OCI-LY7 (cell line): ENCODE results near the gene DHRS9. TPM values are rescaled to one million over a fixed set of nuclear protein-coding genes. Genes with fewer than 3 reads are reported as not detected.

ENCODE experiments used
- BruUV-seq: library from RNA; stranded (reverse); fragments of 400-500 nt; replicated peaks from 2 replicates; lab custom pipeline; 2021; lab: Mats Ljungman, UMichigan
- CTCF ChIA-PET: fragments of 300-600 bp; sonication (Branson Sonifier 250); formaldehyde crosslinking; loops from one replicate; lab custom pipeline; 2022; ENCODE audit warnings: antibody characterized with exemption; ENCODE audit not compliant: unreplicated experiment; lab: Charles Lee
- POLR2A ChIA-PET: fragments of 300-600 bp; sonication (Branson Sonifier 250); formaldehyde crosslinking; loops from one replicate; lab custom pipeline; 2022; ENCODE audit warnings: antibody characterized with exemption; lab: Charles Lee
- DNase-seq: peaks from one replicate; pipeline ENCODE4 v3.0.0-alpha.2; 2015; ENCODE audit warnings: low spot score
- H2AFZ ChIP-seq: fragments of 200-600 bp; sonication (generic), shearing (Covaris generic); 2 replicates; pipeline ENCODE4 v1.6.1; 2014; ENCODE audit warnings: mild to moderate bottlenecking, antibody characterized with exemption, low read length, moderate library complexity
- H3K27ac ChIP-seq: fragments of 200-600 bp; sonication (generic); 2 replicates; pipeline ENCODE4 v1.5.1; 2014; ENCODE audit warnings: mixed run types, low read depth, mild to moderate bottlenecking, moderate library complexity, low read length, inconsistent platforms; ENCODE audit not compliant: poor library complexity, severe bottlenecking
- H3K36me3 ChIP-seq: fragments of 200-600 bp; sonication (generic); 2 replicates; pipeline ENCODE4 v1.6.1; 2014; ENCODE audit warnings: mild to moderate bottlenecking, antibody characterized with exemption, low read length, moderate library complexity, mixed read lengths; ENCODE audit not compliant: insufficient read depth
- H3K4me1 ChIP-seq: fragments of 200-600 bp; sonication (generic); 2 replicates; pipeline ENCODE4 v1.5.1; 2014; ENCODE audit warnings: mild to moderate bottlenecking, low read length; ENCODE audit not compliant: insufficient read depth, poor library complexity, severe bottlenecking
- H3K4me2 ChIP-seq: fragments of 200-600 bp; sonication (generic); 2 replicates; pipeline ENCODE4 v1.6.1; 2014; ENCODE audit warnings: mild to moderate bottlenecking, low read length
- H3K4me3 ChIP-seq: fragments of 200-600 bp; sonication (generic); 2 replicates; pipeline ENCODE4 v1.5.1; 2014; ENCODE audit warnings: mild to moderate bottlenecking, low read depth, low read length; ENCODE audit not compliant: poor library complexity, severe bottlenecking
- H3K79me2 ChIP-seq: fragments of 200-600 bp; sonication (generic); 2 replicates; pipeline ENCODE4 v1.6.1; 2016; ENCODE audit warnings: low read depth, mild to moderate bottlenecking, low read length, moderate library complexity, mixed read lengths; ENCODE audit not compliant: insufficient read depth
- H3K9me2 ChIP-seq: fragments of 200-600 bp; sonication (generic); 2 replicates; pipeline ENCODE4 v1.6.1; 2016; ENCODE audit warnings: mild to moderate bottlenecking, low read length, mixed read lengths; ENCODE audit not compliant: insufficient read depth
- H3K9me3 ChIP-seq: fragments of 200-600 bp; sonication (generic); 2 replicates; pipeline ENCODE4 v1.6.1; 2014; ENCODE audit warnings: mild to moderate bottlenecking, mixed run types, low read length, mixed read lengths
- H4K20me1 ChIP-seq: fragments of 200-600 bp; sonication (generic); 2 replicates; pipeline ENCODE4 v1.6.1; 2014; ENCODE audit warnings: mild to moderate bottlenecking, antibody characterized with exemption, low read length, moderate library complexity, mixed read lengths; ENCODE audit not compliant: insufficient read depth
- EZH2phosphoT487 ChIP-seq: fragments of 200-600 bp; sonication (generic); IDR thresholded peaks from 2 replicates; pipeline ENCODE4 v1.6.1; 2018; ENCODE audit warnings: low read depth, borderline replicate concordance, mild to moderate bottlenecking, mixed run types, antibody characterized with exemption, low read length, moderate library complexity, mixed read lengths
- intact Hi-C: fragments of 100-400 bp; cut with micrococcal nuclease; formaldehyde crosslinking; loops from one replicate; pipeline ENCODE4 v1.10.0; 2022; ENCODE audit not compliant: unreplicated experiment
- total RNA-seq, 2 experiments: library from RNA; depleted of rRNA in 1 of 2; stranded (reverse); fragments of >200 nt in 1 of 2; shearing (Covaris generic) in 1 of 2; gene quantifications; 2 replicates each; pipeline ENCODE4 v1.2.3, GENCODE V29; 2014 to 2022
- TF ChIP-seq, protein P1 (sequence below): fragments of 200-600 bp; sonication (generic); conservative IDR thresholded peaks from 2 replicates; pipeline ENCODE4 v1.5.1; 2014; ENCODE audit warnings: mild to moderate bottlenecking, antibody characterized with exemption, low read length, moderate library complexity, mixed read lengths

DHRS9 gene
- total RNA-seq, 2 experiments from 2014 or later: 0.59 TPM; not detected in 1

GRCh38 chr2:169047256-169048250, 21.8 kb upstream of the DHRS9 start:
- no peak overlapping the region for H2AFZ ChIP-seq
- H3K4me1 ChIP-seq: no peaks in the 10 kb centered on the region
- TF ChIP-seq, protein P1, sequence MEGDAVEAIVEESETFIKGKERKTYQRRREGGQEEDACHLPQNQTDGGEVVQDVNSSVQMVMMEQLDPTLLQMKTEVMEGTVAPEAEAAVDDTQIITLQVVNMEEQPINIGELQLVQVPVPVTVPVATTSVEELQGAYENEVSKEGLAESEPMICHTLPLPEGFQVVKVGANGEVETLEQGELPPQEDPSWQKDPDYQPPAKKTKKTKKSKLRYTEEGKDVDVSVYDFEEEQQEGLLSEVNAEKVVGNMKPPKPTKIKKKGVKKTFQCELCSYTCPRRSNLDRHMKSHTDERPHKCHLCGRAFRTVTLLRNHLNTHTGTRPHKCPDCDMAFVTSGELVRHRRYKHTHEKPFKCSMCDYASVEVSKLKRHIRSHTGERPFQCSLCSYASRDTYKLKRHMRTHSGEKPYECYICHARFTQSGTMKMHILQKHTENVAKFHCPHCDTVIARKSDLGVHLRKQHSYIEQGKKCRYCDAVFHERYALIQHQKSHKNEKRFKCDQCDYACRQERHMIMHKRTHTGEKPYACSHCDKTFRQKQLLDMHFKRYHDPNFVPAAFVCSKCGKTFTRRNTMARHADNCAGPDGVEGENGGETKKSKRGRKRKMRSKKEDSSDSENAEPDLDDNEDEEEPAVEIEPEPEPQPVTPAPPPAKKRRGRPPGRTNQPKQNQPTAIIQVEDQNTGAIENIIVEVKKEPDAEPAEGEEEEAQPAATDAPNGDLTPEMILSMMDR: no peak
- TF ChIP-seq EZH2phosphoT487: no peak
- no peak for DNase-seq
- H3K9me2 ChIP-seq: no peaks in the 10 kb centered on the region
- no TSS peak for BruUV-seq
- 0 out of 2 replicates have a peak, but pooled peaks cover 3% of the 10 kb centered on the region for H3K9me3 ChIP-seq
- no peaks in the 10 kb centered on the region for H3K79me2 ChIP-seq
- H4K20me1 ChIP-seq: no peaks in the 10 kb centered on the region
- no peak overlapping the region for H3K4me3 ChIP-seq
- no peak overlapping the region for H3K27ac ChIP-seq
- no peaks in the 10 kb centered on the region for H3K36me3 ChIP-seq
- POLR2A ChIA-PET: interaction anchor here (1.2 kb wide), 1 partner anchor 22 kb away, joined by 3 read pairs; no protein-coding TSS in a partner anchor
- H3K4me2 ChIP-seq: no peak overlapping the region
- CTCF ChIA-PET: no interaction called here
- intact Hi-C loops: no loop called here

- no peaks in the 10 kb centered on the region for H3K9me2 ChIP-seq
- no peaks in the 10 kb centered on the region for H3K9me3 ChIP-seq
- POLR2A ChIA-PET: interaction anchor here (0.5 kb wide), 1 partner anchor 11 kb away, joined by 5 read pairs; no protein-coding TSS in a partner anchor
- no peaks in the 10 kb centered on the region for H3K36me3 ChIP-seq
- no peak overlapping the region for H3K27ac ChIP-seq
- BruUV-seq: no TSS peak
- no peak overlapping the region for H3K4me3 ChIP-seq
- H4K20me1 ChIP-seq: no peaks in the 10 kb centered on the region
- intact Hi-C loops: no loop called here
- CTCF ChIA-PET: no interaction called here
- TF ChIP-seq, protein P1: no peak
- TF ChIP-seq EZH2phosphoT487: no peak
- H3K4me2 ChIP-seq: no peak overlapping the region
- no peak for DNase-seq
- no peaks in the 10 kb centered on the region for H3K79me2 ChIP-seq
- no peak overlapping the region for H2AFZ ChIP-seq
- H3K4me1 ChIP-seq: no peaks in the 10 kb centered on the region
These were observed 20.2 kb upstream of the DHRS9 start for GRCh38 chr2:169049142-169049541.
